Measurements from ENCODE around the gene PPIA. TPM values are rescaled to one million over a fixed set of nuclear protein-coding genes. Genes with fewer than 3 reads are reported as not detected.

Gene PPIA
- total and polyA plus RNA-seq, 2 donors (not counting 1 experiment from before 2014, with no cell fraction given) = 807 to 1,498 TPM

DNA sequence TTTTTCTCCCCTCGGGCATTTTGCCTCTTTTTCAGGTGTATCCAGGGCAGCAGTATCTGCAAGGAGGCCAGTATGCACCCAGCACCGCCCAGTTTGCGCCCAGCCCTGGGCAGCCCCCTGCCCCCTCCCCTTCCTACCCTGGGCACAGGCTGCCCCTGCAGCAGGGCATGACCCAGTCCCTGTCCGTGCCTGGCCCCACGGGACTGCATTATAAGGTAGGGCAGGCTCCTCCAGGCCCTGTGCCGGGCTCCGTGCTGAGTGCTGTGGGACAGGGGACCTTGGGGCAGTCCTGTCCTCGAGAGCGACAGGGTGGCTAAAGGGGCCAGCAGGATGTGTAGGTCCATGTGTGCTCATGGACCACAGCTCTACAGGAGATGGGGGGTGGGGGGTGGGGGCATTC is 37.2 kb upstream of the PPIA start:
- H3K27me3 ChIP-seq (replicated peaks in 1 of 4; ENCODE audit: control extremely low read depth in 1 of 4, control insufficient read depth in 3 of 4, insufficient read depth in 4 of 4, low read length in 3 of 4) = no peaks in the 10 kb centered on the region
- no peak overlapping the region for H3K27ac ChIP-seq (ENCODE audit: low read length in 2 of 2)
- POLR2A ChIA-PET = no interaction called here
- peaks cover 22 to 24% of the 10 kb centered on the region in 2 donors for H3K4me1 ChIP-seq (ENCODE audit: control insufficient read depth in 2 of 2, insufficient read depth in 2 of 2, low read length in 2 of 2)
- H4K20me1 ChIP-seq (ENCODE audit: control insufficient read depth, insufficient read depth, low read length, poor library complexity, severe bottlenecking) = peaks cover 77% of the 10 kb centered on the region
- no peak overlapping the region for H3K4me3 ChIP-seq (ENCODE audit: control extremely low read depth in 1 of 5, extremely low read depth in 1 of 5, insufficient read depth in 1 of 5, low read depth in 2 of 5, low read length in 4 of 5)
- no peaks in the 10 kb centered on the region for H3K9me3 ChIP-seq (ENCODE audit: control extremely low read depth in 1 of 3, control insufficient read depth in 2 of 3, insufficient read depth in 1 of 3, low read length in 2 of 3)
- Mint-ChIP-seq H3K4me1 (peaks cover 24% of the 10 kb centered on the region), H3K27ac (no peak overlapping the region), H3K9me3 (ENCODE audit: insufficient read depth) (no peaks in the 10 kb centered on the region), H3K4me3 (no peak overlapping the region), H3K27me3 (no peaks in the 10 kb centered on the region)
- no peak for DNase-seq
- peaks cover 52% of the 10 kb centered on the region for H3K79me2 ChIP-seq (ENCODE audit: control insufficient read depth, insufficient read depth, low read length)
- no peak overlapping the region for H3K4me2 ChIP-seq (replicated peaks; ENCODE audit: low read depth, low read length, poor library complexity, severe bottlenecking)
- intact Hi-C loops (cut with micrococcal nuclease) = no loop called here
- no peak for ATAC-seq (ENCODE audit: low read depth)
- 94% methylated on average over 9 of the region's 9 CpGs for WGBS (ENCODE audit: insufficient coverage)
- CTCF ChIA-PET = no interaction called here
- peaks cover 0 to 84% of the 10 kb centered on the region in 2 experiments for H3K36me3 ChIP-seq (replicated peaks in 1 of 2; ENCODE audit: control extremely low read depth in 1 of 2, control insufficient read depth in 1 of 2, extremely low read depth in 1 of 2, insufficient read depth in 2 of 2, low read length in 1 of 2)
- no peak for TF ChIP-seq CTCF (IDR thresholded peaks at IDR 0.05)
- TF ChIP-seq EZH2 (IDR thresholded peaks at IDR 0.05; ENCODE audit: borderline replicate concordance, insufficient read depth, low read depth, low read length, poor library complexity, severe bottlenecking) = no peak
- no peak overlapping the region for H2AFZ ChIP-seq (ENCODE audit: insufficient read depth, low read depth, low read length, poor library complexity, severe bottlenecking)
- no peak overlapping the region for H3K9ac ChIP-seq (ENCODE audit: low read length)

- Mint-ChIP-seq H3K4me1 (peaks cover 15% of the 10 kb centered on the region), H3K27ac (no peak overlapping the region), H3K27me3 (no peaks in the 10 kb centered on the region), H3K4me3 (no peak overlapping the region), H3K9me3 (ENCODE audit: insufficient read depth) (no peaks in the 10 kb centered on the region)
- Histone ChIP-seq H3K79me2 (ENCODE audit: control insufficient read depth, insufficient read depth, low read length) (peaks cover 44% of the 10 kb centered on the region), H3K27me3 (replicated peaks in 1 of 4; ENCODE audit: control extremely low read depth in 1 of 4, control insufficient read depth in 3 of 4, insufficient read depth in 4 of 4, low read length in 3 of 4) (no peaks in the 10 kb centered on the region), H3K9ac (ENCODE audit: low read length) (no peak overlapping the region), H3K27ac (ENCODE audit: low read length in 2 of 2) (no peak overlapping the region), H3K9me3 (ENCODE audit: control extremely low read depth in 1 of 3, control insufficient read depth in 2 of 3, insufficient read depth in 1 of 3, low read length in 2 of 3) (no peaks in the 10 kb centered on the region), H3K4me1 (ENCODE audit: control insufficient read depth in 2 of 2, insufficient read depth in 2 of 2, low read length in 2 of 2) (peaks cover 13 to 16% of the 10 kb centered on the region in 2 donors), H4K20me1 (ENCODE audit: control insufficient read depth, insufficient read depth, low read length, poor library complexity, severe bottlenecking) (peaks cover 68% of the 10 kb centered on the region), H3K36me3 (replicated peaks in 1 of 2; ENCODE audit: control extremely low read depth in 1 of 2, control insufficient read depth in 1 of 2, extremely low read depth in 1 of 2, insufficient read depth in 2 of 2, low read length in 1 of 2) (peaks cover 0 to 90% of the 10 kb centered on the region in 2 experiments), H2AFZ (ENCODE audit: insufficient read depth, low read depth, low read length, poor library complexity, severe bottlenecking) (no peak overlapping the region), H3K4me2 (replicated peaks; ENCODE audit: low read depth, low read length, poor library complexity, severe bottlenecking) (no peak overlapping the region), H3K4me3 (ENCODE audit: control extremely low read depth in 1 of 5, extremely low read depth in 1 of 5, insufficient read depth in 1 of 5, low read depth in 2 of 5, low read length in 4 of 5) (no peak overlapping the region)
- ChIA-PET POLR2A (interaction anchor here (0.5 kb wide), 1 partner anchor 98 kb away, joined by 4 read pairs; no protein-coding TSS in a partner anchor), CTCF (no interaction called here)
- no peak for ATAC-seq (ENCODE audit: low read depth)
- intact Hi-C loops (cut with micrococcal nuclease) = no loop called here
- DNase-seq = no peak
- 98% methylated on average over 16 of the region's 18 CpGs for WGBS (ENCODE audit: insufficient coverage)
- TF ChIP-seq CTCF (IDR thresholded peaks at IDR 0.05) (no peak), EZH2 (IDR thresholded peaks at IDR 0.05; ENCODE audit: borderline replicate concordance, insufficient read depth, low read depth, low read length, poor library complexity, severe bottlenecking) (no peak)
Observed at GRCh38 chr7:44760034-44760580, 36.4 kb upstream of the PPIA start.

All from B cell (primary cell).